ENCODE results near the gene MEF2B.
"Not testable (repeated sequence)": the region's sequence is repeated elsewhere in the genome, so short reads cannot be mapped to it uniquely, and the experiment has no call there.

The MEF2B gene

DNA sequence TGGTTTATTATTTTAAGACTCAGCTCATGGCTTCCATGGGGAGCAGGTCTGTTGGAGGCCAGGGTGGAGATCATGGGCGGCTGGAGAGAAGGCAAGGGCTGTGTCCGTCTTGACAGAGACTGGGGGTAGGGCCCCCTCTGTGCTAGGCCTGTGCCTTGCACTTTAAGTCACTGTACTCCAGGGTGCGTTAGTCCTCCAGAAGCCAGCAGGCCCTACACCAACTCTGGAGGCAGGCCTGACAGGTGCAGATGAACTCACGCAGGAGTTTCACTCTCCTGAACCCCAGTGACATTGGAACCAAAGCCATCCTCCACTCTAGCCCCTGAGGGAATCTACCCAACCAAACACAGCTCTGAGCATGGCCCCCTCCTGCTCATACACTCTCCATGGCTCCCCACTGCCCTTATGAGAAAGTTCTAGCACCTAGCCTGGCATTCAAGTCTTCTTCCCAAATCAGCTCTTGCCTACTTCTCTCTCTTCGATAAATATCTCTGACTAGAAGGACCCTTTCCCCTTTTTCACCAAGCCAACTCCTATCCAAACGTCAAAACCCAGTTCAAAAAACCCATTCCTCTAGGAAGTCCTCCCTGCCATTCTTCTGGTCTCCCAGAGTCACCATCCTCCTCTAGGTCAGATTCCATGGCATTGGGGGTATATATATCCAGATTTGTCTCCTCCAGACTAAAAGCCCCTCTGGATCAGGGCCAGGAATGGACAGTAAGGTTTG lies 15.1 kb downstream of the MEF2B start:
- DNase-seq, result no peak

DNA sequence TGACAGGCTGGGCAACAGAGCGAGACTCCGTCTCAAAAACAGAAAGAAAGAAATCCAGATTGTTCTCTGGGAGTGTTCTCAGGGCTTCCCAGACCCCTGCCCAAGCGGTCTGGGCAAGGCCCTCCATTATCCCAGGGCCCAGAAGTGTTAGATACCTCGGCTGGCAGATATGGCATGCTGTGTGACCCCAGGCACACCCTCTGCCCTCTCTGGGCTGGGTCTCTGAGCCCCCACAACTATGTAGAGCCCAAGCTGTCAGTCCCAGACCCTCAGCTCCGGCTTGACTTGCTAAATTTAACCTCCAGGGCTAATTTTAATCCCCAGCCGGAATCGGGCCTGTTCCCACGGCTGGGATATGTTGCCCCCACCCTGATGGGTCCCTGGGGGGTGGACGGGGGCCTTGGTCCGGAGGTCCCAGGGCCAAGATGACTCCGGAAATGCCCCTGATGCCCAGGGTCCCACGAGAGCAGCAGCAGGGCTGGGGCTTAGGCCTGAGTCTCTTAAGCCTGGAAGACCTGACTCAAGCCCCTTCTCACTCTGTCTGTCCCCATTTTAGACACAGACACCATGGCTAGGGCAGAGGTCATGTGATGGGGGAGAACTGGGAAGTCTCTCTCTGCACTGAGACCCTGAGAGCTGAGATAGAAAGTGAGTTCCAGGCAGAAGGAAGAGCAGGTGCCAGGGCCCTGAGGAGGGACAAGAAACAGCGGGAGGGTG lies 17.2 kb downstream of the MEF2B start:
- no peak for DNase-seq

- no peak for DNase-seq
Measured at GRCh38 chr19:19151418-19151817, 18.6 kb downstream of the MEF2B start.

- DNase-seq, result no peak
Measured at GRCh38 chr19:19149435-19149834, 20.6 kb downstream of the MEF2B start.

DNA sequence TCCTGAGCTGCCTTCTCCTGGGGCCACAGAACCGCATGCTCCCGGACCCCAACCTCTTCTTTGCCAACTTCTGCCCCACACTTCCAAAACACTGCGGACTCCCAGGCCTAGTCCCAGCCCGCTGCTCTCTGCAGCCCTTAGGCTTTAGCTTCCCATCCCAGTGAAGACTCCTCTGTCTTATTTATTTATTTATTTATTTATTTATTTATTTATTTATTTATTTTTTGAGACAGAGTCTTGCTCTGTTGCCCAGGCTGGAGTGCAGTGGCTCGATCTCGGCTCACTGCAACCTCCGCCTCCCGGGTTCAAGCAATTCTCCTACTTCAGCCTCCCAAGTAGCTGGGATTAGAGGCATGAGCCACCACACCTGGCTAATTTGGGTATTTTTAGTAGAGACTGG lies 21.6 kb downstream of the MEF2B start:
- not testable (repeated sequence) for DNase-seq

DNA sequence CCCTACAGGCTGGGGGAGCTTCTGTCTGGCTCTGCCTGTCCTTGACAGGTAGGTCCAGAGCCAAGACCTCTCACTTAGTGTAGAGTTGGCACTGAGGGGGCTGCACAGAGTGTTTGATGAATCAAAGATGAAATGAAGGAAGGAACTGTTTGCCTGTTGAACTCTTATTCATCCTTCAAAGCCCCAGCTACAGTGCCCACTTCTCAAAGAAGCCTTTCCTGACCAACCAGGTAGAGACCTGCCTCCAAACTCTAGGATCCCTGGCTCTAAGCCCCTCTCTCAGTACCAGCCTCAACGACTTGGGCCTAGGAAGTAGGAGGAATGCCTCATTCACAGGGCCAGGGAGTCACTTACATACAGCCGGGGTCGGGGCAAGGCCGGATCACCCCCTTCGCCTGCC lies 22.7 kb downstream of the MEF2B start:
- no peak for DNase-seq

DNA sequence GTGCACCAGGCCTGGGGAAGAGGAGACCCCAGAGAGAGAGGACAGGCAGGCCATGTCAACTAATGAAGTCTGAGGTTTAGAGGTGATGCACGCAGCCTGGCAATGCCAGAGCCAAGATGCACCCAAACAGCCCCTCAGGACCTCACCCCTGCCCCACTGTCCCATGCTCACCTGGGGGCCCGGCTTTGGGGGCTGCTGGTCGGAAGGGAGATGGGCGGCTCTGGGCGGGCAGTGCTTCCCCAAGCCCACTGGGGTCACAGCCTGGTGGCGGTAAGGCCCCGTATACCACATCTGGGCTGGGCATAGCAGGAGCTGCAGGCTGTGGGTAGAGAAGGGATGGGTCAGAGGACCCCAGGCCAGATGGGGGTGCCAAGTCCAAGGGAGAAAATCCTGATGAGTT lies 23.2 kb downstream of the MEF2B start:
- DNase-seq, result no peak

- peak; percentile 35 for DNase-seq
Measured at GRCh38 chr19:19145684-19146608, 24.1 kb downstream of the MEF2B start.

DNA sequence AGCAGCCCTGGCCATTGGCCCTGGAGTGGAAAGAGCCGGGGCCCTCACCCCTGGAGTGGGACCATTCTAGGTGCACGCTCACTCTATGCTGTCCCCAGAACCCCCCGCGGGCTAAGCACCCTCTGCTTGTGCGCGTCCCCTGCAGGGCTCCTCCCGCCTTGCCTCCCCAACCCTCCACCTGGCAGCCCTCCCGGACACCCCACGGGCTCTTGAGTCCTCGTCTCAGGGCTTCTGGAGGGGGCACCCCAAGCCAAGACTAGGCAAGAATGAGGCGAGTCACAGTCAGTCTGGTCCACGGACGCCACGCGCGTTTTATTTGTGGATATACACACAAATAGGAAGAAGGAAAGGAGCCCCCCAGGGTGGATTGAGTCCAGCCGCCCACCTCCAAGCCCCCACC lies 24.8 kb downstream of the MEF2B start:
- no peak for DNase-seq

GRCh38 chr19:19142347-19142746 lies 27.7 kb downstream of the MEF2B start:
- no peak for DNase-seq

DNA sequence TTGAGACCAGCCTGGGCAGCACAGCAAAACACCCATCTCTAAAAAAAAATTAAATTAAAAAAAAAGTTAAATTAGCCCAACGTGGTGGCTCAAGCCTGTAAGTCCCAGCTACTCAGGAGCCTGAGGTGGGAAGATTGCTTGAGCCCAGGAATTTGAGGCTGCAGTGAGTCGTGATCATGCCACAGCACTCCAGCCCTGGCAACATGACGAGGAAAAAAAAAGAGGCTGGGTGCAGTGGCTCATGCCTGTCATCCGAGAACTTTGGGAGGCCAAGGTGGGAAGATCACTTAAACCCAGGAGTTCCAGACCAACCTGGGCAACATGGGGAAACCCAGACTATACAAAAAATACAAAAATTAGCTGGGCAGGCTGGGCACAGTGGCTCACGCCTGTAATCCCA lies 29.6 kb downstream of the MEF2B start:
- DNase-seq, result no peak

DNA sequence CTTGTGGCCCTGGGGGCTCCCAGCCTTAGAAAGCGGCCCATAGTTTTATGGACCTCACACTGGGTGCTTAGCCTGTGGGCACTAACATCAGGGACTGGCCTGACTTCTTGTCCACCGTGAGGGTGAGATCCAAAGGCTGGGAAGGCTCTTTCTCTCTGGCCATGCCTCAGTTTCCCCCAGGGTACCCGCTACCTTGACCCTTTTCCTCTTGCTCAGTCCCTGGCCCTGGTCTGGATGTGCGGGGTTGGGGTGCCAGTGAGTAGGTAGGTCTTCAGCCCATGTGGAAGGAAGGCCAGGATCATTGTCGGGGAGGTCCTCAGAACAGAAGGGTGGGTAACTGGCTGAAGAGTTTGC lies 30.2 kb downstream of the MEF2B start:
- DNase-seq, result no peak

GRCh38 chr19:19138109-19138981 lies 31.7 kb downstream of the MEF2B start, which contains the start of gene TMEM161A:
TSS of gene TMEM161A (minus strand) at chr19:19138478. CDS start at chr19:19138428, 50 bp downstream.
- peak; percentile 97 for DNase-seq

GRCh38 chr19:19137556-19138108 lies 32.4 kb downstream of the MEF2B start:
- DNase-seq, result no peak

DNA sequence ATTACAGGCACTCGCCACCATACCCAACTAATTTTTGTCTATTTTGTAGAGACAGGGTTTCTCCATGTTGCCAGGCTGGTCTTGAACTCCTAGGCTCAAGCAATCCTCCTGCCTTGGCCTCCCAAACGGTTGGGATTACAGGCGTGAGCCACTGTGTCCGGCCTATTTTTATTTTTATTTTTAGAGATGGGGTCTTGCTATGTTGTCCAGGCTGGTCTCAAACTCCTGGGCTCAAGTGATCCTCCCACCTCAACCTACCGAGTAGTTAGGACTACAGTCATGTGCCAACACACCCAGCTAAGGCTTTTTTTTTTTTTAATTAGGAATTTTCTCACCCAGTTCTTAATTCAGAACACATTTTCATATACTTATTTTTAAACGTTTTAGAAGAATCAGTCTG lies 34.4 kb downstream of the MEF2B start:
- not testable (repeated sequence) for DNase-seq

- DNase-seq, result peak; percentile 3
Measured at GRCh38 chr19:19134687-19135158, 35.3 kb downstream of the MEF2B start.

DNA sequence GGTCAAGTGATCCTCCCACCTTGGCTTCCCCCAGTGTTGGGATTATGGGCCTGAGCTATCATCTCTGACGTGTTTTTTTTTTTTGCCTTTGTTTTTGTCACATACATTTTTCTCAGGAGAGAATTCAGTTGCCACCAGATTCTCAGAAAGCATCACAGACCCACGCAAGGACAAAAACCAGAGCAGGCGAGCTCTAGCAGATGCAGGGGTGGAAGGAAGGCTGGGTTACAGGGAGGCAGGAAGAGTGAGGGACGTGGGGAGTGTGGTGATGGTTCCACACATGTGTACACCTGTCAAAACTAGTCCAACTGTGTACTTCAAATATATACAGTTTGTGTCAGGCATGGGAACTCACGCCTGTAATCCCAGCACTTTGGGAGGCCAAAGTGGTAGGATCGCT lies 36.1 kb downstream of the MEF2B start:
- DNase-seq, result no peak

- no peak for DNase-seq
Measured at GRCh38 chr19:19132912-19133311, 37.2 kb downstream of the MEF2B start.

DNA sequence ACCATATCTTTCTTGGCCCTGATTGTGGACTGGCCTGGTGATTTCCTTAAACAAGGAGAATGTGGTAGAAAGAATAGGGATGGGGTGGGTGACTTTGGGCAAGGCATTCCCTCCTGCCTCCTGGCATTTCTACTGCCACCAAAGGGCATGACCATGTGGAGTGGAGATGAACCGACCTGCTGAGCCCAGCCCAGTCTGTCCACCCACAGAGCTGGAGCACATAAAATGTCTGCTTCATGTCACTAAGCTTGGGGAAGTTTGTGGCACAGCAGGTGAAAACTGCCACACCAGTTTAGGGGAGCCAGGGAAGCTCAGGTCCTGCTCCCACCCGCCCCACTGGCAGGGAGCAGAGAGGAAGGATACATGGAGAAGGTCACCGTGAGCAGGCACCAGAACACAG lies 38.1 kb downstream of the MEF2B start:
- no peak for DNase-seq

- DNase-seq, result no peak
Measured at GRCh38 chr19:19126102-19126501, 44.0 kb downstream of the MEF2B start.

DNA sequence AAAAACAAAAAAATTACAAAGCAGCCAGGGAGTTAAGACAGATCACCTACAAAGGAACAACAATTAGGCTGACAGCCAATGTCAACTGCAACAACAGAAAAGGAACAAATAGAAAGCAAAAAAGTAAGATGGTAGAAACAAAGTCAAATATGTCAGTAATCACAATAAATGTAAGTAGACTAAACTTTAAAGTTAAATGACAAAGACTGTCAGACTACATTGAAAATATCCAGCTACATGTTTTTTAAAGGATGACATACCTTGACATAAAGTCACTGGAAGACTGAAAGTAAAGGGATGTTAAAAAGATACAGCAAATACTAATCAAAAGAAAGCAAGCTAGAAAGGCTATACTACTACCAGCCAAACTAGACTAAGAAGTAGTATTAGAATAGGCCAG lies 46.7 kb downstream of the MEF2B start:
- no peak for DNase-seq

GRCh38 chr19:19122902-19123301 lies 47.2 kb downstream of the MEF2B start:
- no peak for DNase-seq
